Choroid plexus epithelial cell (primary cell): ENCODE data around the gene IFITM10.

ENCODE experiments used
- DNase-seq: peaks from one replicate; pipeline ENCODE4 v3.0.0-alpha.2; 2010; ENCODE audit warnings: low read depth
- H3K4me3 ChIP-seq: 2 replicates; pipeline ENCODE4 v1.5.1; 2011; ENCODE audit warnings: low read depth, mild to moderate bottlenecking, control low read depth, low read length, moderate library complexity
- CTCF ChIP-seq: conservative IDR thresholded peaks from 2 replicates; pipeline ENCODE4 v1.5.1; 2011; ENCODE audit warnings: low read depth, mild to moderate bottlenecking, control low read depth, inconsistent platforms, low read length, moderate library complexity

Gene IFITM10

GRCh38 chr11:1744137-1744886 lies 6.1 kb downstream of the IFITM10 start:
- DNase-seq, result no peak
- TF ChIP-seq CTCF, result no peak
- no peak overlapping the region for H3K4me3 ChIP-seq

- no peak for TF ChIP-seq CTCF
- H3K4me3 ChIP-seq, result no peak overlapping the region
- DNase-seq, result no peak
Observed at GRCh38 chr11:1743585-1744136, 6.7 kb downstream of the IFITM10 start.

GRCh38 chr11:1742869-1743584 lies 7.4 kb downstream of the IFITM10 start:
- no peak for DNase-seq
- no peak overlapping the region for H3K4me3 ChIP-seq
- TF ChIP-seq CTCF, result no peak

GRCh38 chr11:1742371-1742770 lies 8.0 kb downstream of the IFITM10 start:
- DNase-seq, result no peak

GRCh38 chr11:1741741-1742140 lies 8.7 kb downstream of the IFITM10 start:
- no peak for DNase-seq
- H3K4me3 ChIP-seq, result no peak overlapping the region
- no peak for TF ChIP-seq CTCF

More at GRCh38 chr11:1742371-1742770, 8.0 kb downstream of the IFITM10 start:
- no peak overlapping the region for H3K4me3 ChIP-seq
- no peak for TF ChIP-seq CTCF

- no peak for DNase-seq
- TF ChIP-seq CTCF, result no peak
- no peak overlapping the region for H3K4me3 ChIP-seq
Observed at GRCh38 chr11:1740786-1741530, 9.4 kb downstream of the IFITM10 start.
